GM18951 (cell line): ENCODE results near the gene DNAJC15.
"Not testable (repeated sequence)": the region's sequence is repeated elsewhere in the genome, so short reads cannot be mapped to it uniquely, and the experiment has no call there.

ENCODE experiments used
- POLR2A ChIP-seq: IDR thresholded peaks from 4 replicates; pipeline ENCODE4 v1.6.1; 2011; ENCODE audit warnings: mild to moderate bottlenecking; ENCODE audit not compliant: insufficient read length, insufficient read depth; ENCODE audit errors: extremely low read depth
- in situ Hi-C: fragments of 300-500 bp; cut with MboI; formaldehyde crosslinking; loops from one replicate; pipeline ENCODE4 v1.12.0; 2022; ENCODE audit warnings: low sequenced_read_pairs, mixed read lengths, inconsistent platforms; ENCODE audit not compliant: unreplicated experiment

Gene DNAJC15

DNA sequence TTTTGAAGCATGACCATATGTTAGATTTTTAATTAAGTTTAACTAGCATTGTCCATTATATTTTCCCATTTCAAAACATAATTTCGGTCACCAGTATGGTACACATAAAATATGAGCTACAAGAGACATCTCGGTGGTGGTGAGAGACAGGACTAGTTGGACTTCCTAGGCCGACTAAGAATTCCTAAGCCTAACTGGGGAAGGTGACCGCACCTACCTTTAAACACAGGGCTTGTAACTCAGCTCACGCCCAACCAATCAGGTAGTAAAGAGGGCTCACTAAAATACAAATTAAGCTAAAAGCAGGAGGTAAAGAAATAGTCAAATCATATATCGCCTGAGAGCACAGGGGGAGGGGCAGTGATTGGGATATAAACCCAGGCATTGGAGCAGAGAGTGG is 22.9 kb downstream of the DNAJC15 start:
- no peak for TF ChIP-seq POLR2A
- in situ Hi-C loops = no loop called here

DNA sequence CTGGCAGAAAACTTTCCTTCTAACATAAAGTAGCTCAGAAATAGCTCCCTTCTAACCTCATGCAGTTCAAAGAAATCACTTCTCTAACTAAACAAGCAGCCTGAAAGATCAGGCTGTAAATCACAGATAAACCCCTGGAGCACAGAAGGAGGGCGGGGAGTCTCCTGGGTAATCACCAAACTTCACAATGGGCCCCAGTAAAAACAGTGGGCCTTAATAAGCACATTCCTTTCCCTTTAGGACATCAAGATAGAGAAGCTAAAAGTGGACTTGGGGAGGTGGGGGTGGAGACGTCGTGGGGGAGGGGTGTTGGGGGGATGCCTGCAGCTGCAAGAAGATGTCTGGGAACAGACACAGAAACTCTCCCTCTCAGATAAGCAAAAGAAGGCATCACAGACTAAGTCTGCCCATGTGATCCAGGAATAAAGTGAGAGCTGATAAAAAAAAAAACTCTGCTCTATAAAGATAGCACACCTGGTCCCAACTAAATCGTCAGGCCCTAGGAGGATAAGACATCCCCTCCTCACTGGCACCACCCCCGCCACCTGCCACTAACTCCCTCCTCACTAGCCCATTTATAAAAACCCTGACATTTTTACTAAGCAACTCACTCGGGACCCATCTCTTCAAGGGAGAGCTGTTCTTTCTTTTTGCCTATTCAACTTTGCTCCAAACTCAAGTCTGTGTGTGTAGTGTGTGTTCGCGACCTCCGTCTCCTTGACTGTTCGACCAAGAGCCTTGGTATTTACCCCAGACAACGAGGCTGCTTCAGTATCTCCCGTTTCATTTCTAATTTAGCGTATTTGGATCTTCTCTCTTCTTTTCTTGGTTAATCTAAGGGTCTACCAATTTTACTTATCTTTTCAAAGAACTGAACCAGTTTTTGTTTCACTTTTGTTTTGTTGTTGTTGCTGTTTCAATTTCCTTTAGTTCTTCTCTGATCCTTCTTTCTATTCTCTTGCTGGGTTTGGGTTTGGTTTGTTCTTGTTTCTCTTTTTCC is 31.7 kb downstream of the DNAJC15 start:
- in situ Hi-C loops = no loop called here
- TF ChIP-seq POLR2A = no peak

DNA sequence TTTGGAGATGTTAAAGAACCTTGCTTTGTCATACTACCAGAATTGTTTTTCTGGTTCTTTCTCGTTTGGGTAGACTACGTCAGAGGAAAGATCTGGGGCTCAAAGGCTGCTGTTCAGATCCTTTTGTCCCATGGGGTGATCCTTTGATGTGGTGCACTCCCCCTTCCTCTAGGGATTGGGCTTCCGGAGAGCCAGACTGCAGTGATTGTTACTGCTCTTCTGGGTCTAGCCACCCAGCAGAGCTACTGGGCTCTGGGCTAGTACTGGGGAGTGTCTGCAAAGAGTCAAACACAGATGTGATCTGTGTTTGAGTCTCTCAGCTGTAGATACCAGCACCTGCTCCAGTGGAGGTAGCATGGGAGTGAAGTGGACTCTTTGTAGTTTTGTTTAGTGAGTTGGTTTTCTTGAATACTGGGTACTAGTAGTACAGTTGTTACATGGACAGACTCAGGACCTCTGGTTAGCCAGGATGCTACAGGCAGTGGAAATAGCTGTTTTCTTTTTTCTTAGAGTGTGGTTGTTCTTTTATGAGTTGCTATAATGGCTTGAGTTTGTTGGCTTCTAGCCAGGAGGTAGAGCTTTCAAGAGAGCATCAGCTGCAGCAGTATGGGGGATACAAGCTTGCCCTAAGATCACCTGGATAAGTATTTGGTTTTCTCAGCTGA is 34.4 kb downstream of the DNAJC15 start:
- in situ Hi-C loops = no loop called here
- no peak for TF ChIP-seq POLR2A

- in situ Hi-C loops = no loop called here
- TF ChIP-seq POLR2A = no peak
These were observed 34.9 kb downstream of the DNAJC15 start for GRCh38 chr13:43058318-43058674.

DNA sequence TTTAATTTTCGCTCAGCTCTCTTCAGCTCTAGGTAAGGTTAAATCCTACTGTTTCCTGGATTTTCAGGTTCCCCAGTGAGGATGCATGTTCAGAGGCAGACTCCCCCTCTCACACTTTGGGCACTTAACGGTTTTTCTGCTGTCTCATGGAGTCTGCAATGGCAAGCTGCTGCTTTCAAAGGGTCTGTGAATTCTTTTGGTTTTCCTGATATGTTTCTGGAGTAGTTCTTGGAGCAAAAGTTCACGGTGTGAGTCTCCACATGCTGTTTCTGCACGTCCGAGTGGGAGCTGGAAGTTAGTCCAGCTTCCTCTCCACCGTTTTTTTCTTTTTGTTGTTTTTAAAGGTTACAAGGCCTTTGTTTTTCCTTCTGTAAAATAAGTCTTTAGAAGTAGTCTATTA is 35.4 kb downstream of the DNAJC15 start:
- in situ Hi-C loops = no loop called here
- TF ChIP-seq POLR2A = no peak

GRCh38 chr13:43059779-43060178 is 36.4 kb downstream of the DNAJC15 start:
- in situ Hi-C loops = not testable (repeated sequence)

GRCh38 chr13:43060806-43061205 is 37.4 kb downstream of the DNAJC15 start:
- in situ Hi-C loops = not testable (repeated sequence)

- in situ Hi-C loops = no loop called here
- TF ChIP-seq POLR2A = no peak
These were observed 38.3 kb downstream of the DNAJC15 start for GRCh38 chr13:43061496-43062280.

DNA sequence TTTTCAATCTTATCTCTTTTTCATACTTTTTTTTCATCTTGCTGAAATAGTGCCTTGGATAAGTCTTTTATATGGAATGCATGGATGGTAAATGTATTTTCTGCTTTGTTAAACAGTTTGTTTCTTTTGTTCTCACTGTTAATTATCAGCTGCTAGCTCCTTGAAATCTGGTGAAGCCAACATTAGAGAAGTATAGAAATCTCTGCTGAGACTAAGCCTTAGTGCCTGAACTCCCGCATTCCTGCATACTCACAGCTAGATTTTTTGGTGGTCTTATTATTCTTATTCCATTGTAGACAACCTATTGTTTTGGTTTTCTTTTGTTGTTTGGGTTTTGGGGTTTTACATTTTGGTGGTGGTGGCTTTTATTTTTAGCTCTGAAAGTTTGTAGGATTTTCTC is 48.4 kb downstream of the DNAJC15 start:
- in situ Hi-C loops = no loop called here
- TF ChIP-seq POLR2A = no peak

DNA sequence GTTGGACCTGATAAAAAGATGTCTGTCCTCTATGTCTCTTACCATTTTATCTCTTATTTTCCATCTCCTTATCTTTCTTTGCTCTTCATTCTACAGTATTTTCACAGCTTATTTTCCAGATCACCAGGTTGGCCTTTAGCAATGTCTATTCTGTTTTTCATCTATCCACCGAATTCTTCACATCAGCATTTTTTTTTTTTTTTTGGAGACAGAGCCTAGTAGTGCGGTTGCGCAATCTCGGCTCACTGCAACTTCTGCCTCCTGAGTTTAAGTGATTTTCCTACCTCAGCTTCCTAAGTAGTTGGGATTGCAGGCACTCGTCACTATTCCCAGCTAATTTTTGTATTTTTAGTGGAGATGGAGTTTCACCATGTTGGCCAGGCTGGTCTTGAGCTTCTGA is 49.0 kb downstream of the DNAJC15 start:
- no peak for TF ChIP-seq POLR2A
- in situ Hi-C loops = no loop called here

GRCh38 chr13:43074824-43075510 is 51.6 kb downstream of the DNAJC15 start:
- no peak for TF ChIP-seq POLR2A
- in situ Hi-C loops = no loop called here

DNA sequence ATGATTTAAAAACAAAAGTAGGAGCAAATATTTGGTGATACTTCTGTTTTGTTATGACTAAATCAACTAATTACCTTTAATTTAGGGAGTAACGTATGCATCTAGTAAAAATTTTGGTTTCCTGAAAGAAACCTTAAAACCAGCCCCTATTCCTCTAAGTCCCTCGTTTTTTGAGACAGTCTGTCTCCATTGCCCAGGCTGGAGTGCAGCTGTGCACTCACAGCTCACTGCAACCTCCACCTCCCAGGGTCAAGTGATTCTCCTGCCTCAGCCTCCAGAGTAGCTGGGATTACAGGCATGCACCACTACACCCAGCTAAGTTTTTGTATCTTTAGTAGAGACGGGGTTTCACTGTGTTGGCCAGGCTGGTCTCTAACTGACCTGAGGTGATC is 52.1 kb downstream of the DNAJC15 start:
- in situ Hi-C loops = not testable (repeated sequence)

- TF ChIP-seq POLR2A = no peak
- in situ Hi-C loops = no loop called here
These were observed 53.7 kb downstream of the DNAJC15 start for GRCh38 chr13:43077046-43077445.

DNA sequence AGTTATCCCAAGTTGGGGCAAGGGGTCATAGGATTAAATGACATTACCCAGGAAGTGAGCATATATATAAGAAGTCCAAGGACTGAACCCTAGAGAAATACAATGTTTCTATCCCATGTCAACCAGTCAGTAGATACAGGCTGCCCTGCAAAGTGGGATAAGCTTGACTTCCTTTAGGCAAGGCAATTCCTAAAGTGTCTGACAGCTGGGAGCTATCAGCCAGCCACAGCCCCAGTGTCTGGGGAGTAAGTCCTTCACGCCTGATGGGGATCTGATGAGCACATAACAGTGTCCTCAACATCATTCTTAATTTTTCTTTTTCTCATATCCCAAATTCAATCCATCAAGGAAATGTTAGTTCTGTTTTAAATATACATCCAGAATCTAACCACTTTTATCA is 54.1 kb downstream of the DNAJC15 start:
- in situ Hi-C loops = no loop called here
- no peak for TF ChIP-seq POLR2A
